IMR-90 (cell line): Measurements from ENCODE around the gene KDELR1. TPM values are rescaled to one million over a fixed set of nuclear protein-coding genes. Genes with fewer than 3 reads are reported as not detected.
A peak's percentile ranks its signal among the peaks of the same experiment; 100 is the strongest.

Experiments
- ATAC-seq: fragments of 200-7000 bp; cut with Tn5 transposase; 2 replicates; pipeline ENCODE4 v1.9.1; 2020; ENCODE audit warnings: low read depth, mild to moderate bottlenecking, moderate library complexity
- BruUV-seq: library from RNA; stranded (reverse); fragments of 400-500 nt; replicated peaks from 2 replicates; lab custom pipeline; 2021; lab: Mats Ljungman, UMichigan
- CTCF ChIA-PET: fragments of 300-600 bp; formaldehyde crosslinking; extraction: SDS; loops from one replicate; lab custom pipeline; 2021; ENCODE audit warnings: antibody characterized with exemption; lab: Yijun Ruan, JAX
- POLR2A ChIA-PET: fragments of 300-600 bp; sonication (Branson Sonifier 250); formaldehyde crosslinking; loops from one replicate; lab custom pipeline; 2022; ENCODE audit warnings: antibody characterized with exemption; ENCODE audit not compliant: unreplicated experiment; lab: Charles Lee
- DNase-seq: peaks from one replicate; pipeline ENCODE4 v3.0.0; 2013
- H2AFZ ChIP-seq: replicated peaks from 2 replicates; pipeline ENCODE3; 2013; ENCODE audit warnings: low read length, mild to moderate bottlenecking; ENCODE audit not compliant: poor library complexity
- H2AK5ac ChIP-seq: 2 replicates; pipeline ENCODE4 v1.6.1; 2013; ENCODE audit warnings: low read depth, low read length, inconsistent platforms
- H2AK9ac ChIP-seq: replicated peaks from 2 replicates; pipeline ENCODE3; 2013; ENCODE audit warnings: mild to moderate bottlenecking, low read depth, low read length, moderate library complexity; ENCODE audit not compliant: poor library complexity
- H2BK120ac ChIP-seq: 2 replicates; pipeline ENCODE4 v1.6.1; 2013; ENCODE audit warnings: low read depth, low read length, inconsistent platforms
- H2BK15ac ChIP-seq: 3 replicates; pipeline ENCODE4 v1.6.1; 2013; ENCODE audit warnings: low read depth, low read length, inconsistent platforms
- H2BK20ac ChIP-seq: 2 replicates; pipeline ENCODE4 v1.6.1; 2013; ENCODE audit warnings: low read depth, mild to moderate bottlenecking, inconsistent platforms, low read length, moderate library complexity
- H2BK5ac ChIP-seq: 2 replicates; pipeline ENCODE4 v1.6.1; 2013; ENCODE audit warnings: mild to moderate bottlenecking, low read depth, low read length, inconsistent platforms; ENCODE audit not compliant: poor library complexity, severe bottlenecking
- H3K14ac ChIP-seq: replicated peaks from 2 replicates; pipeline ENCODE4 v1.6.1; 2013; ENCODE audit warnings: low read depth, low read length, inconsistent platforms
- H3K18ac ChIP-seq: 2 replicates; pipeline ENCODE4 v1.6.1; 2013; ENCODE audit warnings: low read depth, low read length, control low read depth
- H3K23ac ChIP-seq: 2 replicates; pipeline ENCODE4 v1.6.1; 2013; ENCODE audit warnings: low read depth, low read length, inconsistent platforms
- H3K27ac ChIP-seq: 2 replicates; pipeline ENCODE4 v1.5.1; 2013; ENCODE audit warnings: mild to moderate bottlenecking, control low read depth, low read length; ENCODE audit not compliant: insufficient read depth
- H3K27me3 ChIP-seq: 2 replicates; pipeline ENCODE4 v1.6.1; 2013; ENCODE audit warnings: low read length; ENCODE audit not compliant: control insufficient read depth, insufficient read depth
- H3K36me3 ChIP-seq: 2 replicates; pipeline ENCODE4 v1.6.1; 2013; ENCODE audit warnings: low read length, mixed read lengths; ENCODE audit not compliant: control insufficient read depth, insufficient read depth
- H3K4ac ChIP-seq: 2 replicates; pipeline ENCODE4 v1.6.1; 2013; ENCODE audit warnings: low read depth, low read length, inconsistent platforms
- H3K4me1 ChIP-seq: 2 replicates; pipeline ENCODE4 v1.6.1; 2013; ENCODE audit warnings: low read length, mixed read lengths; ENCODE audit not compliant: control insufficient read depth, insufficient read depth
- H3K4me2 ChIP-seq: 2 replicates; pipeline ENCODE4 v1.6.1; 2013; ENCODE audit warnings: low read depth, mild to moderate bottlenecking, control low read depth, low read length, moderate library complexity
- H3K4me3 ChIP-seq: 2 replicates; pipeline ENCODE4 v1.5.1; 2013; ENCODE audit warnings: low read depth, mild to moderate bottlenecking, control low read depth, low read length, moderate library complexity; ENCODE audit not compliant: insufficient read depth
- H3K56ac ChIP-seq: 2 replicates; pipeline ENCODE4 v1.6.1; 2013; ENCODE audit warnings: low read length, inconsistent platforms; ENCODE audit not compliant: insufficient read depth; ENCODE audit errors: extremely low read depth
- H3K79me1 ChIP-seq, 2 experiments: 2 replicates each; pipeline ENCODE4 v1.6.1; 2013; ENCODE audit warnings: low read length in 2 of 2, inconsistent platforms in 1 of 2, low read depth in 1 of 2
- H3K9ac ChIP-seq: 2 replicates; pipeline ENCODE4 v1.6.1; 2013; ENCODE audit warnings: low read depth, low read length, control low read depth
- H3K9me1 ChIP-seq: 2 replicates; pipeline ENCODE4 v1.6.1; 2013; ENCODE audit warnings: low read length, inconsistent platforms; ENCODE audit not compliant: insufficient read depth
- H3K9me3 ChIP-seq: 2 replicates; pipeline ENCODE4 v1.6.1; 2013; ENCODE audit warnings: low read length; ENCODE audit not compliant: control insufficient read depth, insufficient read depth
- H4K20me1 ChIP-seq: 2 replicates; pipeline ENCODE4 v1.6.1; 2013; ENCODE audit warnings: low read length, inconsistent platforms; ENCODE audit not compliant: insufficient read depth
- H4K5ac ChIP-seq: 2 replicates; pipeline ENCODE4 v1.6.1; 2013; ENCODE audit warnings: mild to moderate bottlenecking, low read depth, low read length, control low read depth
- H4K8ac ChIP-seq, 2 experiments: 2 replicates each; pipeline ENCODE4 v1.6.1; 2013; ENCODE audit warnings: low read depth in 2 of 2, low read length in 2 of 2, control low read depth in 1 of 2, inconsistent platforms in 1 of 2
- H4K91ac ChIP-seq: 2 replicates; pipeline ENCODE4 v1.6.1; 2013; ENCODE audit warnings: low read depth, low read length, inconsistent platforms; ENCODE audit not compliant: insufficient read depth
- BHLHE40 ChIP-seq: fragments of 150-350 bp; IDR thresholded peaks from 2 replicates; pipeline ENCODE4 v1.6.1; 2016; ENCODE audit warnings: mild to moderate bottlenecking, low read depth, low read length
- CEBPB ChIP-seq: IDR thresholded peaks from 2 replicates; pipeline ENCODE4 v1.6.1; 2012; ENCODE audit warnings: low read depth, low read length, improper control_type of control experiment
- CHD1 ChIP-seq: IDR thresholded peaks from 2 replicates; pipeline ENCODE4 v1.6.1; 2012; ENCODE audit warnings: low read depth, low read length, improper control_type of control experiment
- CTCF ChIP-seq: conservative IDR thresholded peaks from 2 replicates; pipeline ENCODE4 v1.5.1; 2012; ENCODE audit warnings: mild to moderate bottlenecking, low read depth, low read length, improper control_type of control experiment
- FOS ChIP-seq: fragments of 150-350 bp; IDR thresholded peaks from 2 replicates; pipeline ENCODE4 v1.6.1; 2016; ENCODE audit warnings: low read depth, low read length
- MAFK ChIP-seq: IDR thresholded peaks from 2 replicates; pipeline ENCODE4 v1.6.1; 2012; ENCODE audit warnings: low read depth, low read length, improper control_type of control experiment
- MAZ ChIP-seq: IDR thresholded peaks from 2 replicates; pipeline ENCODE4 v1.6.1; 2012; ENCODE audit warnings: low read depth, mild to moderate bottlenecking, low read length, improper control_type of control experiment, moderate library complexity, borderline replicate concordance
- MXI1 ChIP-seq: IDR thresholded peaks from 2 replicates; pipeline ENCODE4 v1.6.1; 2012; ENCODE audit warnings: low read depth, mild to moderate bottlenecking, low read length, moderate library complexity, borderline replicate concordance
- POLR2A ChIP-seq: IDR thresholded peaks from 2 replicates; pipeline ENCODE4 v1.6.1; 2012; ENCODE audit warnings: mild to moderate bottlenecking, low read depth, low read length
- RAD21 ChIP-seq: IDR thresholded peaks from 2 replicates; pipeline ENCODE4 v1.6.1; 2012; ENCODE audit warnings: low read length, improper control_type of control experiment
- RCOR1 ChIP-seq: IDR thresholded peaks from 2 replicates; pipeline ENCODE4 v1.6.1; 2012; ENCODE audit warnings: mild to moderate bottlenecking, low read length, improper control_type of control experiment; ENCODE audit not compliant: insufficient replicate concordance
- RFX5 ChIP-seq: IDR thresholded peaks from 2 replicates; pipeline ENCODE4 v1.8.0; 2012; ENCODE audit warnings: low read depth, mild to moderate bottlenecking, low read length, moderate library complexity
- USF2 ChIP-seq: fragments of 150-350 bp; IDR thresholded peaks from 2 replicates; pipeline ENCODE4 v1.6.1; 2017; ENCODE audit warnings: mild to moderate bottlenecking, antibody characterized with exemption, low read length, low read depth
- WGBS, 2 experiments: methylation state at CpG; one replicate each; pipeline versions ENCODE4 v1.1.5 to v1.1.7; 2013; ENCODE audit warnings: missing lambda C conversion rate in 2 of 2; ENCODE audit not compliant: insufficient read length in 1 of 2; ENCODE audit errors: extremely low coverage in 2 of 2; 5-methylcytosine and 5-hydroxymethylcytosine counted together
- dilution Hi-C: fragments of 300-500 bp; cut with HindIII; formaldehyde crosslinking; loops from one replicate; pipeline ENCODE4 v1.14.3; 2018; ENCODE audit warnings: low sequenced_read_pairs; ENCODE audit not compliant: unreplicated experiment
- in situ Hi-C: fragments of 300-500 bp; cut with MboI; formaldehyde crosslinking; loops from 3 replicates; pipeline ENCODE4 v1.14.3; 2019; ENCODE audit warnings: low sequenced_read_pairs, inconsistent platforms, mixed read lengths
- intact Hi-C: fragments of 100-400 bp; cut with micrococcal nuclease; formaldehyde crosslinking; loops from 2 replicates; pipeline ENCODE4 v1.10.0; 2022
- polyA plus RNA-seq, 3 experiments: library from polyadenylated mRNA; depleted of rRNA; stranded (reverse); fragments of >200 nt; gene quantifications; 2 replicates each; pipeline ENCODE4 v1.2.3, GENCODE V29; 2012; ENCODE audit warnings: low replicate concordance in 1 of 3
- total RNA-seq: library from RNA; depleted of rRNA; stranded (reverse); fragments of >200 nt; gene quantifications from 2 replicates; pipeline ENCODE4 v1.2.3, GENCODE V29; 2012

Gene KDELR1
- total and polyA plus RNA-seq, 2 of the 4 experiments (the other 2 are of a cell fraction): 58.8 to 180 TPM

GRCh38 chr19:48333467-48334384 lies 57.6 kb downstream of the KDELR1 start:
- H2AK5ac ChIP-seq: peak overlapping the region; percentile 31; the same call in 1 of the 2 replicates
- no peak overlapping the region for H3K56ac ChIP-seq
- no peak overlapping the region for H2BK20ac ChIP-seq
- H3K79me1 ChIP-seq: peaks cover 11 to 23% of the 10 kb centered on the region in 2 experiments
- H4K20me1 ChIP-seq: peaks cover 22% of the 10 kb centered on the region
- no peak overlapping the region for H2BK15ac ChIP-seq
- in situ Hi-C loops (no loop called here), dilution Hi-C loops (no loop called here), intact Hi-C loops (loop anchor here (1.0 to 2.0 kb wide), 2 partner anchors 13 to 66 kb away; a partner anchor contains a TSS)
- CTCF ChIA-PET: interaction anchor here (0.5 to 2.4 kb wide), 12 partner anchors 8 to 127 kb away, joined by 3 to 14 read pairs (median 4); partner anchors contain the start of genes EMP3 and KDELR1
- peak overlapping the region; percentile 78 for H3K4me2 ChIP-seq
- peak; percentile 93 for ATAC-seq
- no peak overlapping the region for H2BK5ac ChIP-seq
- H3K9me3 ChIP-seq: no peaks in the 10 kb centered on the region
- H2AK9ac ChIP-seq: peak overlapping the region; percentile 68
- H3K4ac ChIP-seq: peak overlapping the region; percentile 9
- H3K4me1 ChIP-seq: peaks cover 15% of the 10 kb centered on the region
- peak overlapping the region in 1 of 2 experiments; percentile 33; a peak in 1 of 4 replicates for H4K8ac ChIP-seq
- H3K23ac ChIP-seq: no peak overlapping the region
- H3K27ac ChIP-seq: no peak overlapping the region; the same call in 1 of the 2 replicates
- BruUV-seq: no TSS peak
- no peak overlapping the region for H3K18ac ChIP-seq
- no peak overlapping the region for H3K14ac ChIP-seq
- no peak overlapping the region; the same call in 1 of the 2 replicates for H4K91ac ChIP-seq
- H3K27me3 ChIP-seq: no peaks in the 10 kb centered on the region
- POLR2A ChIA-PET: interaction anchor here (0.6 to 3.1 kb wide), 5 partner anchors 9 to 156 kb away, joined by 3 to 24 read pairs (median 5); partner anchors contain the start of gene EMP3
- 12% methylated on average over 20 of the region's 54 CpGs; no CpG with 5 or more reads in 1 of the 2 experiments for WGBS, 2 experiments
- H3K9me1 ChIP-seq: peaks cover 12% of the 10 kb centered on the region
- H3K4me3 ChIP-seq: peak overlapping the region; percentile 39
- peaks cover 20% of the 10 kb centered on the region for H3K36me3 ChIP-seq
- no peak overlapping the region for H2BK120ac ChIP-seq
- H4K5ac ChIP-seq: no peak overlapping the region
- DNase-seq: peak; percentile 91
- peak overlapping the region; percentile 94 for H2AFZ ChIP-seq
- H3K9ac ChIP-seq: peak overlapping the region; percentile 51
- no peak for TF ChIP-seq MAFK
- no peak for TF ChIP-seq CHD1
- no peak for TF ChIP-seq FOS
- no peak for TF ChIP-seq RFX5
- peak; percentile 69; the same call in 1 of the 2 replicates for TF ChIP-seq MAZ
- TF ChIP-seq MXI1: peak; percentile 57; the same call in 1 of the 2 replicates
- no peak for TF ChIP-seq RCOR1
- TF ChIP-seq CTCF: peak; percentile 96
- 0 out of 2 replicates have a peak, but pooled peaks have one; percentile 18 for TF ChIP-seq POLR2A
- no peak; the same call in 1 of the 2 replicates for TF ChIP-seq BHLHE40
- peak; percentile 21; the same call in 1 of the 2 replicates for TF ChIP-seq USF2
- peak; percentile 89 for TF ChIP-seq RAD21
- no peak for TF ChIP-seq CEBPB
